ENCODE data around the gene ANKS1A.

- TF ChIP-seq CTCF (IDR thresholded peaks at IDR 0.05) (no peak), MAZ (IDR thresholded peaks at IDR 0.05; ENCODE audit: borderline replicate concordance, low read depth, low read length) (no peak), HOXB5 (CRISPR knock-in tag; IDR thresholded peaks at IDR 0.05) (no peak), USF2 (IDR thresholded peaks at IDR 0.05) (no peak), CEBPB (IDR thresholded peaks at IDR 0.05) (no peak), POLR2AphosphoS2 (conservative IDR thresholded peaks at IDR 0.05; ENCODE audit: low read length) (no peak), POLR2A (IDR thresholded peaks at IDR 0.05; ENCODE audit: low read length) (no peak), RCOR1 (IDR thresholded peaks at IDR 0.05; ENCODE audit: low read depth, low read length) (no peak), MAFK (IDR thresholded peaks at IDR 0.05; ENCODE audit: partially characterized antibody) (no peak), MAX (IDR thresholded peaks at IDR 0.05) (no peak), REST (IDR thresholded peaks at IDR 0.05) (no peak), MYC (IDR thresholded peaks at IDR 0.05; ENCODE audit: borderline replicate concordance, low read length) (no peak), RAD21 (conservative IDR thresholded peaks at IDR 0.05 in 1 of 2, IDR thresholded peaks at IDR 0.05 in 1 of 2) (no peak)
Observed at GRCh38 chr6:35042031-35042815, 153.2 kb downstream of the ANKS1A start.

Measured in A549 (cell line).